Stomach smooth muscle (tissue), 2 donors: ENCODE measurements around the gene E2F4.

Source experiments
- H3K27ac ChIP-seq: one replicate; pipeline ENCODE4 v1.7.0; 2013; ENCODE audit warnings: mild to moderate bottlenecking, low read length, inconsistent platforms
- H3K27me3 ChIP-seq, 2 donors: one replicate each; pipeline ENCODE4 v1.7.0; 2013; ENCODE audit warnings: low read length in 2 of 2; ENCODE audit not compliant: insufficient read depth in 2 of 2, control insufficient read depth in 1 of 2
- H3K36me3 ChIP-seq, 2 donors: one replicate each; pipeline ENCODE4 v1.7.0; 2013; ENCODE audit warnings: low read length in 2 of 2; ENCODE audit not compliant: control insufficient read depth in 2 of 2, insufficient read depth in 2 of 2
- H3K4me1 ChIP-seq: one replicate; pipeline ENCODE4 v1.7.0; 2013; ENCODE audit warnings: low read length; ENCODE audit not compliant: control insufficient read depth, insufficient read depth
- H3K4me3 ChIP-seq, 2 donors: one replicate each; pipeline ENCODE4 v1.7.0; 2013; ENCODE audit warnings: low read length in 2 of 2
- H3K9ac ChIP-seq, 2 donors: one replicate each; pipeline ENCODE4 v1.7.0; 2013; ENCODE audit warnings: low read length in 2 of 2, mild to moderate bottlenecking in 1 of 2
- H3K9me3 ChIP-seq, 2 donors: one replicate each; pipeline ENCODE4 v1.7.0; 2013; ENCODE audit warnings: low read length in 2 of 2; ENCODE audit not compliant: control insufficient read depth in 2 of 2
- donor health status: healthy.
- donor health status: Pancreatic carcinoma.

The E2F4 gene

DNA sequence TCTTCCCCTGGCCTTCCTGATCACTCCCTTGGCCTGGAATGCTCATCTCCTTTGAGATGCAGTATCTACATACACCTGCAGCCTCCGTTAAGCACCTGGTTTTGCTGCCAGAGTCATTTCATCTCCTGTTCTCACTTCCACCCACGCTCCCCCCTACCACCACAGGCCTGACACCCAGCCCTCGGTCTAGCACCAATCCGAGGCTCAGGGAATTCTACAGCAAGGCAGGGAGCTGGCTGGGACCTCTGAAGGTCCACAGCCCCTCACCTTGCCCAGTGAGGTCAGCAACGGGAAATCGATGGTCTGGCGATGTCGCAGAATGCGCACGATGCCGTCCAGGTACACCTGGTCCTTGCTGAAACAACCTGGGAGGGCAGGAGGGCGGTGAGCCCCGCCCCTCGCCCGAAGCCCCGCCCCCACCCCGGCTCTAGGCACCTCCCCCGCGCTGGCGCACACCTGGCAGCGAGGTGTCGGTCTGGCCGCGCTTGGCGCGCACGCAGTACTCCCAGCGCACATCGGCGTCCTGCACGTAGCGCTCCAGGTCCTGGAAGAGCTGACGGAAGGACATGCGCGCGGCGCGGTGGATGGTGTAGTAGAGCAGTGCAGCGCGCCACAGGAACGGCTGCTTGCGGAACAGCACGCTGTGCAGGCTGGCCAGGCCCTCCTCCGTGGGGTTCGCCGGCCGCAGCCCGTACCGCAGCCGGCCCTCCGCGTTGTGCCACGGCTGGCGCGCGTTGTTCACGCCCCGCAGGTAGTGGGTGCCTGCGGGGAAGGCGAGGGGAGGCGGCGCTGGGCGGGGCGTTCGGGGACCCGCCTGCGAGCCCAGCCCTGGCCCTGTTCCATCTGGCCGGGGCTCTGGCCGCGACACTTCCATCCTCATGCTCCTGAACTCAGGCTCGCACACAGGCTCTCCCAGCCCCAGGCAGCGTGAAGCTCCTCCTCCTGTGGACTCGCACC lies 13.9 kb upstream of the E2F4 start:
- H3K4me1 ChIP-seq: peaks cover 63% of the 10 kb centered on the region
- no peak overlapping the region for H3K27ac ChIP-seq
- no peaks in the 10 kb centered on the region for H3K9me3 ChIP-seq
- peak overlapping the region; percentile 50 to 71 for H3K4me3 ChIP-seq
- peaks cover 0 to 2% of the 10 kb centered on the region in 2 donors for H3K36me3 ChIP-seq
- no peak overlapping the region for H3K9ac ChIP-seq
- H3K27me3 ChIP-seq: no peaks in the 10 kb centered on the region

DNA sequence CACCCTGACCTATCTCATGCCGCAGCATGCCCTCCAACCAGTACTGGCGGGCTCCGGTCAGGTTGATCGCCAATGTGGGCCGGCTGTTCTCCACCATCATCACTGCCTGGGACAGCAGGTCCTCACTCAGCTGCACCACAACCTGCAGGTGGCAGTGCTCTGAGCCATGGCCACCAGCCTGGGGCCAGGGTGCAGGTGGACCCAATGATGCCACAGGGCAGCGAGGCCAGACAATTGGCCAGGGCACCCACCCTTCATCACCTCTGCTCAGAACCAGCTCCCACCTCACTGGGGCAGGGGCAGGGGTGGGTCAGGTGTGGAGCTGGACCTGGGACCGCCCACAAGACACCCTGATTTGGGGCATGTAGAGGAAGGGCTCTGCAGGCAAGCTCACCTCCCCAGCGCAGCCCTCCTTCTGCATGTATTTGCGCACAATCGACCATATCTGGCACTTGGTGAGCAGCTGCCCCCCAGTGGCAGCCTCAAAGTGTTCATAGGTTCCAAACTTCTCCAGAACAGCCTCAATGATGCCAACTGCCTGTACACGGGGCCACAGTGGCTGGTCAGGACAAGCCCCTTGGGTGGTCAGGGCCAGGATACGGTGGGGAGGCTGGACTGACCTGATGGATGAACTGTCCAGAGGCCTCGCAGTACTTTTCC lies 12.4 kb upstream of the E2F4 start:
- Histone ChIP-seq H3K4me3 (no peak overlapping the region), H3K27ac (no peak overlapping the region), H3K4me1 (peaks cover 57% of the 10 kb centered on the region)

DNA sequence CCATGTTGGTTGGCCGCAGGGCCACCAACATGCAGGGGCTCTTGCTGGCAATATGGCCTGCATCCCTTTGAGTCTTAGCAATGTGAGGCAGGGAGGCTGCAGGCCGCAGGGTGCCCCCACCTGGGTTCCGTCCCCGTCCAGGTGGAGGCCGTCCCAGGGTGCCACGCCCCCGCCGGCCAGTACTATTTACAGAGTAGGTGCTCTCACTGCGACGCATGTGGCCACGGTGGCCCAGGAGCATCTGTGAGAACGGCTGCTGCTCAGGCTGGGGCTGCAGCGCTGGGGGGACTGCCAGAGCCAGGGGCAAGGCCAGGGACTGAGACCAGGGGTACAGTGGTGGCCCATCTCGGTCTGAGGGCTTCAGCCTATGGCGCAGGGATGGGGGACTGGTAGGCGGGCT lies 11.8 kb upstream of the E2F4 start:
- Histone ChIP-seq H3K27ac (no peak overlapping the region), H3K4me1 (peaks cover 57% of the 10 kb centered on the region), H3K4me3 (no peak overlapping the region), H3K36me3 (peaks cover 0 to 2% of the 10 kb centered on the region in 2 donors), H3K9me3 (no peaks in the 10 kb centered on the region), H3K9ac (no peak overlapping the region), H3K27me3 (no peaks in the 10 kb centered on the region)

More for the DNA sequence above, 12.4 kb upstream of the E2F4 start:
- Histone ChIP-seq H3K36me3 (peaks cover 0 to 2% of the 10 kb centered on the region in 2 donors), H3K9me3 (no peaks in the 10 kb centered on the region), H3K27me3 (no peaks in the 10 kb centered on the region), H3K9ac (no peak overlapping the region)

DNA sequence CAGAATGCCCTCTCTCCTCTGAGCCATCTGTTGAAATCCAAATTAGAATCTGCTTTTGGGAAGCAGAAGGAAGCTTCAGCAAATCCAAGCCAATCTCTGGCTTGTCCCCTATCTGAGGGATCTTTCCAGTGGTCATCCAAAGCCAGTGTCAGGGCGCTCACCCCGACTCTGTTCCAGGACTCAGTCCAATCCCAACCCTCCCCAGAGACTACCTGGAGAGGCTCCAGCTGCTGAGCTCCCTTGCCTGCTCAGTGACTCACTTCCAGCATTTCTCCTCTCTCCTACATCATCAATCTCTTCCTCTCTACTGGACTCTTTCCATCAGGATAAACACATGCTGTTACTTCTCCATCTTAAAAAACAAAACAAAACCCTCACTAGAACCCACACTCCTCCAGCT lies 10.6 kb upstream of the E2F4 start:
- H3K4me1 ChIP-seq: peaks cover 56% of the 10 kb centered on the region
- H3K27me3 ChIP-seq: no peaks in the 10 kb centered on the region
- H3K9me3 ChIP-seq: no peaks in the 10 kb centered on the region
- no peaks in the 10 kb centered on the region for H3K36me3 ChIP-seq
- H3K9ac ChIP-seq: no peak overlapping the region
- peak overlapping the region; percentile 46 for H3K27ac ChIP-seq
- no peak overlapping the region for H3K4me3 ChIP-seq

DNA sequence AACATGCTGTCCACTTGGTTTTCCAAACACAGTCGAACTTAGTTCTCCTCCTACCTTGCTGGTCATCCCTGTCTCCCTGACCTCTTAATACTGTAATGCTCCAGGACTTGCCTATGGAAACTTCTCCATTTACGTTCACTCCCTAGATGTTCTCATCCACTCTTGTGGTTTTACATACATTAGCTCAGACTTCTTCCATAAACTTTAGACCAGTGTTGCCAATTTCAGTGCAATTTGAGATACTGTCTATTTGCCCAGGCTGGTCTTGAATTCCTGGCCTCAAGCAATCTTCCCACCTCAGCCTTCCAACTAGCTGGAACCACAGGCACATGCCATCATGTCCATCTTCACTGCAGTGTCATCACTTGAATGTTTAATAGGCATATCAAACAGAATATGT lies 9.7 kb upstream of the E2F4 start:
- no peak overlapping the region for H3K9ac ChIP-seq
- H3K27me3 ChIP-seq: no peaks in the 10 kb centered on the region
- no peak overlapping the region for H3K27ac ChIP-seq
- peaks cover 56% of the 10 kb centered on the region for H3K4me1 ChIP-seq
- H3K9me3 ChIP-seq: no peaks in the 10 kb centered on the region
- no peak overlapping the region for H3K4me3 ChIP-seq
- no peaks in the 10 kb centered on the region for H3K36me3 ChIP-seq

DNA sequence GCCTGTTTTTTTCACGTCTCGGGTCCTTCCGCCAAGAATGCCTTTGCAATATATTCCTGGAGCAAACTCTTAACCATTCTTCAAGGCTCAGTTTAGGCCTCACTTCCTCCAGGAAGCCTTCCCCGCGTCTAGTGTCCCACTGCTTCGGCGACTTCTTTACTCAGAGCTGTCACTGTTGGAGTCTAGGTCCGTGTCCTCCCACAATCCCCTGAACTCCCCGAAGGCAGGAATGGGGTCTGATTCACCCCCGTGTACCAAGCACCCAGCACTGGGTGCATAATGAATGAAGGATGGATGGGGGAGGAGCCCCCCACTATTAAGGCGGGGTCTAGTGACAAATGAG lies 8.7 kb upstream of the E2F4 start:
- Histone ChIP-seq H3K4me1 (peaks cover 46% of the 10 kb centered on the region), H3K27me3 (no peaks in the 10 kb centered on the region), H3K4me3 (peak overlapping the region; percentile 75 to 86), H3K9me3 (no peaks in the 10 kb centered on the region), H3K9ac (peak overlapping the region; percentile 79 to 94), H3K36me3 (no peaks in the 10 kb centered on the region), H3K27ac (peak overlapping the region; percentile 92)

DNA sequence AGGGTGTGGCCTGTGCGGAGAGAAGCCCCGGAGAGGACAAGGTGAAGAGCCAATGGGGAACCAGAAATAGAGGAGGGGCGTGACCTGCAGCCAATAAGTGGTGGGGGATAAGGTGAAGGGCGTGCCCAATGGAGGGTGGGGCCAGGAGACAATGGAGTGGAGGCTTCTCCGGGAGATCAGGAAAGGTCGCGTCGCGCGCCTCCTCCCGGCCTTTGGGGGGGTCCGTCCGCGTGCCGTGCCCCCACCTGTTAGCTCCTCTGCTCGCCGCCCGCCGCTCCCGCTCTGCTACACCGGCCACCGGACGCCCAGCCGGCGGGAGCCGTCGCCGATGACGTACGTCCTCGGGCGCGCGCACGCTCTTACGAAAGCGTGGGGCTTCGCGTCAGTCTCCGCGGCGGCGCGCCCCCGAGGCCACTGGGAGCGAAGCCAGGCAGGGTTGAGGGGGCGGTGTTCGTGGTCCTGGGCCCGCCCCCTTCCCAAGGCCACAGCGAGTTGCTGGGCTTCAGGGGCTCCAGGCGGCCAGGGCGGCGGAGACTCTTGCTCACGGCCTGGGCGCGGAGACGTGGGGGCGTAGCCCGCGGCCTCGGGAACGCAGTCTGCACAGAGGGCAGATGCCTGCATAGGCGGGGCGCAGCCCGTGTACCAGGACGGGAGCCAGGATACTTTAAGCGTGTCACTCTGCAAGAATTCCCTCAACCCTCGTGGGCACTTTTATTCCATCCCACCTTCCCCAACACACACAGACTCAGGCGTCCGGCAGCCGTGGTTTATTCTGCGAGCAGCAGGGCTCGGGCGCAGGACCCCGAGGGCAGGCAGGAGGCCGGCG lies 8.1 kb upstream of the E2F4 start, which contains the start of gene MATCAP1:
TSS of gene MATCAP1 (minus strand) at position 337 of the 826 bp plus-strand sequence. CDS start 3,353 bp downstream, outside the sequence.
- no peaks in the 10 kb centered on the region for H3K9me3 ChIP-seq
- H3K4me3 ChIP-seq: peak within 1 kb of the TSS; percentile 75 to 86
- no peaks in the 10 kb centered on the region for H3K36me3 ChIP-seq
- H3K27me3 ChIP-seq: no peaks in the 10 kb centered on the region
- peak within 1 kb of the TSS; percentile 79 to 94 for H3K9ac ChIP-seq
- peak within 1 kb of the TSS; percentile 92 for H3K27ac ChIP-seq
- H3K4me1 ChIP-seq: peaks cover 41% of the 10 kb centered on the region

DNA sequence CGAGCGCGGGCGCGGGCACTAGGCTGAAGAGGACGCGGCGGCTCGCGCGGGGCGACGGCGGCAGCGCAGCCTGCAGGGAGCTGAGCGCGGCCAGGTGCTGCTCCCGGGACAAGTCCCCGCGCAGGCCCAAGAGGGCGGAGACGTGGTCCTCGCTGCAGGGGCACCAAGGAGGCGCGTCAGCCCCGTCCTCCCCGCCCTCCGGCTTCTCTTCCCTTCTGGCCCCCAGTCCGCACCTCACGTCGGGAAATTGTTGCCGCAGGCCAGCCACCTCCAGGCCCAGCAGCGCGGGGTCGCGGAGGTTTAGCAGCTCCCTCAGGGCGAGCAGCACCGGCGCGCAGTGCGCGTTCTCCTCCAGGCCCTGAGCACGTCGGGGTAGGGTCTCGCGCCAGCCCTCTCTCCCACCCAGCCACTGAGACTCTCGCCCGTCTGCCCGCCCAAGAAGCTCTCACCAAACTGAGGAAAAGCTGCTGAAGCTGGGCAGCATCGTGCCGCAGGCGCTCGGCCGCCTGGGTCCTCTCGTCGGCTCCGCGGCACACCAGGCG lies 7.4 kb upstream of the E2F4 start:
- no peaks in the 10 kb centered on the region for H3K27me3 ChIP-seq
- peak overlapping the region; percentile 75 to 86 for H3K4me3 ChIP-seq
- no peaks in the 10 kb centered on the region for H3K36me3 ChIP-seq
- no peaks in the 10 kb centered on the region for H3K9me3 ChIP-seq
- H3K4me1 ChIP-seq: peaks cover 40% of the 10 kb centered on the region
- H3K9ac ChIP-seq: peak overlapping the region in 1 of 2 donors; percentile 79
- H3K27ac ChIP-seq: peak overlapping the region; percentile 92

DNA sequence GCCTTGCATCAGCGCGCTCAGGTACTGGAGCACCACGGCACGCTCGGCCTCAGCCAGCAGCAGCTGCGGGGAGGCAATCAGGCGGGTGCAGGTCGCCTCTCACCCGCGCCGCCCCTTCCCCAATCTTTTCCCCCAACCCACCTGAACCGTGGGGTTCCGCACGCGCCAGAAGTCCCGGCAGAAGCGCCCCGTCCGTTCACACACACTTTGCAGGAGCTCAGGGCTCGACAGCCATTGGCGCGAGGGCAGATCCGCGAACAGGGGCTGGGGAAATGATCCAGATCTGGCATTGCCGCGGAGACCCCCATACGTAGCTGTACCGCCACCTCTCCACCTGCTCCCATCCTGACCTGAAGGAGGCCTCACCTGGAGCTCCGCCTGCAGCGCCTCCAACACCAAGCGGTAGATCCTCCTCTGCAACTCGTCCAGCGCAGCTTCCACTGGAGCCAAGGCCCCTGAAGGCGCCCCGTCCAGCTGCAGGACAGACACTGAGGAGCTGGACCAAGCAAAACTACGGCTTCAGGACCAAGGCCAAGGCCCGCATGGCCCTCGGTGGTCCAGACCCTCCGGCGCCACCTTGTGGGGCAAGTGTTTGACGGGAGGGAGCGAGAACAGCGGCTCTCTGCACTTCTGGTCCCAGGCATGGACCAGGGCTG lies 6.8 kb upstream of the E2F4 start:
- H3K4me1 ChIP-seq: peaks cover 40% of the 10 kb centered on the region
- H3K36me3 ChIP-seq: no peaks in the 10 kb centered on the region
- no peaks in the 10 kb centered on the region for H3K27me3 ChIP-seq
- H3K27ac ChIP-seq: no peak overlapping the region
- no peaks in the 10 kb centered on the region for H3K9me3 ChIP-seq
- H3K4me3 ChIP-seq: peak overlapping the region; percentile 7 to 86
- H3K9ac ChIP-seq: peak overlapping the region in 1 of 2 donors; percentile 47
